ENCODE measurements around the gene PSMB7.

The PSMB7 gene

DNA sequence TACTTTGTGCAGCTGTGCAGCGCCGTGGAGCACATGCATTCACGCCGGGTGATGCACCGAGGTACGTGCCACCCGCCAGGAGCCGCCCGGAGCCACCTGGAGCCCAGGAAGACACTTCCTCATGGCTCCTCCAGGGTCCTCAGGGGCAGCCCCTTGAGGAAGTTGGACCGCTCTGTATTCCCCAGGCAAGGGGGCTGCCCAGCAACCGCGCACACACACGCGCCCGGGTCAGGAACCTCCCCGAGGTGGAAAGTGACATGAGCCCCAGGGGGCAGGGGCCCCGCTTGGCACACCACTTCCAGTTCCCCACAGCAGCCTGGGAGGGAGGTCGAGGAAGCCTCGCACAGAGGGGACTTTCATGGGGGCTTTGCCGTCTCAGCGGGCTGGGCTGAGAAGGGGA is 88.9 kb downstream of the PSMB7 start:
- Histone ChIP-seq H3K9me3 (ENCODE audit: insufficient read depth, low read length) (no peaks in the 10 kb centered on the region), H3K79me2 (ENCODE audit: low read length) (no peaks in the 10 kb centered on the region), H2AFZ (ENCODE audit: low read depth, low read length) (no peak overlapping the region), H3K4me2 (ENCODE audit: low read length) (no peak overlapping the region), H3K9ac (ENCODE audit: low read length) (no peak overlapping the region), H3K27ac (ENCODE audit: low read length) (no peak overlapping the region), H4K20me1 (ENCODE audit: insufficient read depth, low read length) (peaks cover 7% of the 10 kb centered on the region; the same call in 1 of the 2 replicates), H3K36me3 (replicated peaks; ENCODE audit: low read depth, low read length) (peaks cover 81% of the 10 kb centered on the region), H3K4me3 (ENCODE audit: low read length) (no peak overlapping the region), H3K4me1 (ENCODE audit: low read length) (no peaks in the 10 kb centered on the region), H3K27me3 (ENCODE audit: low read depth, low read length) (no peaks in the 10 kb centered on the region)
- TF ChIP-seq, protein P1, sequence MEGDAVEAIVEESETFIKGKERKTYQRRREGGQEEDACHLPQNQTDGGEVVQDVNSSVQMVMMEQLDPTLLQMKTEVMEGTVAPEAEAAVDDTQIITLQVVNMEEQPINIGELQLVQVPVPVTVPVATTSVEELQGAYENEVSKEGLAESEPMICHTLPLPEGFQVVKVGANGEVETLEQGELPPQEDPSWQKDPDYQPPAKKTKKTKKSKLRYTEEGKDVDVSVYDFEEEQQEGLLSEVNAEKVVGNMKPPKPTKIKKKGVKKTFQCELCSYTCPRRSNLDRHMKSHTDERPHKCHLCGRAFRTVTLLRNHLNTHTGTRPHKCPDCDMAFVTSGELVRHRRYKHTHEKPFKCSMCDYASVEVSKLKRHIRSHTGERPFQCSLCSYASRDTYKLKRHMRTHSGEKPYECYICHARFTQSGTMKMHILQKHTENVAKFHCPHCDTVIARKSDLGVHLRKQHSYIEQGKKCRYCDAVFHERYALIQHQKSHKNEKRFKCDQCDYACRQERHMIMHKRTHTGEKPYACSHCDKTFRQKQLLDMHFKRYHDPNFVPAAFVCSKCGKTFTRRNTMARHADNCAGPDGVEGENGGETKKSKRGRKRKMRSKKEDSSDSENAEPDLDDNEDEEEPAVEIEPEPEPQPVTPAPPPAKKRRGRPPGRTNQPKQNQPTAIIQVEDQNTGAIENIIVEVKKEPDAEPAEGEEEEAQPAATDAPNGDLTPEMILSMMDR (IDR thresholded peaks at IDR 0.05; ENCODE audit: low read depth, low read length) = no peak
- TF ChIP-seq EZH2phosphoT487 (IDR thresholded peaks at IDR 0.05; ENCODE audit: low read depth) = no peak

DNA sequence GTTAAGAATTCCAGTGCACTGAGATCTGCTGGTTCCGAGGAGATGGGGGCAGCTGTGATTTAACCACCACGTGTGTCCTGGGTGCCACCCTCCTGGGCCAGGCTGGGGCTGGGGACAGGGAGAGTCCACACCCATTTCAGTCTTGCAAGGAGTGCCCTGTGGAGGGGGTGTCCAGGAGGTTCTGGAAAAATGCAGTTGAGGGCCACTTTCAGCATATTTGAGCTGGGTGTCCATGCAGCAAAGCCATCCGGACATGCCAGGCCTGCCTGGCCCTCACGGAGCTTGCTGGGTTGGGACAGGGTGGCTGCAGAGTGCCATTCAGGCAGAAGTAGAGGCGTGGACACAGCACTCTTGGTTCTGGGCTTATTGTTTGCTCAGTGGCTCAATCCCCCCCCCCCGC is 89.4 kb downstream of the PSMB7 start:
- Histone ChIP-seq H3K27me3 (ENCODE audit: low read depth, low read length) (no peaks in the 10 kb centered on the region), H3K4me3 (ENCODE audit: low read length) (no peak overlapping the region), H3K27ac (ENCODE audit: low read length) (no peak overlapping the region), H3K4me2 (ENCODE audit: low read length) (no peak overlapping the region), H4K20me1 (ENCODE audit: insufficient read depth, low read length) (peaks cover 12% of the 10 kb centered on the region), H3K9ac (ENCODE audit: low read length) (no peak overlapping the region), H3K4me1 (ENCODE audit: low read length) (no peaks in the 10 kb centered on the region), H3K36me3 (replicated peaks; ENCODE audit: low read depth, low read length) (peaks cover 85% of the 10 kb centered on the region), H3K9me3 (ENCODE audit: insufficient read depth, low read length) (no peaks in the 10 kb centered on the region), H2AFZ (ENCODE audit: low read depth, low read length) (no peak overlapping the region), H3K79me2 (ENCODE audit: low read length) (no peaks in the 10 kb centered on the region)
- no peak for TF ChIP-seq EZH2phosphoT487 (IDR thresholded peaks at IDR 0.05; ENCODE audit: low read depth)
- TF ChIP-seq, protein P1 (IDR thresholded peaks at IDR 0.05; ENCODE audit: low read depth, low read length) = no peak

DNA sequence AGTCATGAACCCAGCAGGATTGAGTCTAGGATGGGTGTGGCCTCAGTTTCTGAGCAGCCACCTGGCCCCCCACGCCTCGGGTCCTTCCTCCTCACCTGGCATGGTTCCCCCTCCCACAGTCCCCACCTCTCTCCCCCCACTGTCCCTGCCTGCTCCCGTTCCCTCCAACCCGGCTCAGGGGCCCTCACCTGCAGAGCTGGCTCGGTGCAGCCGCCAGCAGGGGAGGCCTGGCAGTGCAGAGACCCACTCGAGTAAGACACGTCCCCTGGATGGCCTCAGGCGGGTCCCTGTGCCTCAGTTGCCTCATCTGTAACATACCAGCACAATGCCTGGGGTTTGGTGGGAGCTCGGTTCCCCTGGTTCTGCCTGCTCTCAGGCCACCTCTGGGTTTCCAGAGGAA is 91.3 kb downstream of the PSMB7 start:
- H3K27ac ChIP-seq (ENCODE audit: low read length) = no peak overlapping the region
- H3K9me3 ChIP-seq (ENCODE audit: insufficient read depth, low read length) = no peaks in the 10 kb centered on the region
- no peak overlapping the region for H3K4me3 ChIP-seq (ENCODE audit: low read length)
- peaks cover 10% of the 10 kb centered on the region; the same call in 1 of the 2 replicates for H3K79me2 ChIP-seq (ENCODE audit: low read length)
- H3K4me2 ChIP-seq (ENCODE audit: low read length) = no peak overlapping the region
- H3K4me1 ChIP-seq (ENCODE audit: low read length) = no peaks in the 10 kb centered on the region
- no peak overlapping the region for H2AFZ ChIP-seq (ENCODE audit: low read depth, low read length)
- H3K36me3 ChIP-seq (replicated peaks; ENCODE audit: low read depth, low read length) = peaks cover 78% of the 10 kb centered on the region
- H3K27me3 ChIP-seq (ENCODE audit: low read depth, low read length) = no peaks in the 10 kb centered on the region
- H4K20me1 ChIP-seq (ENCODE audit: insufficient read depth, low read length) = peaks cover 16% of the 10 kb centered on the region
- TF ChIP-seq, protein P1 (IDR thresholded peaks at IDR 0.05; ENCODE audit: low read depth, low read length) = no peak
- TF ChIP-seq EZH2phosphoT487 (IDR thresholded peaks at IDR 0.05; ENCODE audit: low read depth) = no peak
- H3K9ac ChIP-seq (ENCODE audit: low read length) = no peak overlapping the region

DNA sequence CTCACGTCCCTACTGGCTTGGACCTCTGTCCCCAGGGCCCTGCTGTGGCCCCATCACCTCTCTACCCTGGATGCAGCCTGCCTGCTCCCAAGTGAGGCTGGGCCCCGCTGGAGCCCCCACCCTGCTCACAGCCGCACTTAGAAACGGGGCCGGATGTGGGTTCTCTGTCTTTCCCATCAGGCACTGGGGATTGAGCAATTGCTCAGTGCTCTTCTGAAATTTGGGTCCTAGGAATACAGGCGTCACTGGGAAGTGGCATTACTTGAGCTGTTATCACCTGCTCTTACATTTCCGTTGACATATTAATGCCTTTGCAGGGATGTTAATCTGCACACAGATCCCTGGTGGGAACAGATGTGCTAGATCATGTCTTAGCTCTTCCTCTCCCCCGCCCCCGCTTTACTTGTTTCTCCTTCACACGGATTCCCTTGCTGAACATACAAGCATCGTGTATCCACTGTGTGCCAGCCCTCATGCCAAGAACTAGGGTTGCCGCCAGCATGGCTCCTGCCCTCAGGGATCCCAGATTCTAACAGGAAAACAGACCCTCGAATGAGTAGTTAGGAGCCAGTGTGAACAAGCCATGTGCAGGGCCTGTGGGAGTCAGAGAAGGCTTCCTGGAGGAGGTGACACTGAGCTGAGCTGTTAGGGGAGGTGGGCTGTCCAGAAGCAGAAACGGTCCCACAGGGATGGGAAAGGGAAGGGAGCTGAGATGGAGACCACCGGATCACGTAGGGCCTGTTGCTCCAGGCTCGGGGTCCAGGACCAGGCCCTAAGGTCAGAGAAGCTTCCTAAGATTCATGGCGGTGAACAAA is 92.4 kb downstream of the PSMB7 start:
- Histone ChIP-seq H3K36me3 (replicated peaks; ENCODE audit: low read depth, low read length) (peaks cover 72% of the 10 kb centered on the region), H3K9ac (ENCODE audit: low read length) (no peak overlapping the region), H3K4me2 (ENCODE audit: low read length) (no peak overlapping the region), H3K4me1 (ENCODE audit: low read length) (no peaks in the 10 kb centered on the region), H3K9me3 (ENCODE audit: insufficient read depth, low read length) (no peaks in the 10 kb centered on the region), H3K27me3 (ENCODE audit: low read depth, low read length) (no peaks in the 10 kb centered on the region), H3K27ac (ENCODE audit: low read length) (no peak overlapping the region), H2AFZ (ENCODE audit: low read depth, low read length) (no peak overlapping the region), H3K4me3 (ENCODE audit: low read length) (no peak overlapping the region), H3K79me2 (ENCODE audit: low read length) (peaks cover 14% of the 10 kb centered on the region; the same call in 1 of the 2 replicates), H4K20me1 (ENCODE audit: insufficient read depth, low read length) (peaks cover 16% of the 10 kb centered on the region)
- TF ChIP-seq, protein P1 (IDR thresholded peaks at IDR 0.05; ENCODE audit: low read depth, low read length) = no peak
- TF ChIP-seq EZH2phosphoT487 (IDR thresholded peaks at IDR 0.05; ENCODE audit: low read depth) = no peak
